ENCODE measurements around the gene MTM1. TPM values are rescaled to one million over a fixed set of nuclear protein-coding genes. Genes with fewer than 3 reads are reported as not detected.

Gene MTM1
- polyA plus RNA-seq, 10 donors = 3.7 to 6.9 (median 5.1) TPM

GRCh38 chrX:150704030-150704613, 135.7 kb downstream of the MTM1 start:
- no peak for DNase-seq

- DNase-seq = no peak
These were observed 144.2 kb downstream of the MTM1 start for GRCh38 chrX:150712619-150713018.

- no peak for DNase-seq
These were observed 146.8 kb downstream of the MTM1 start for GRCh38 chrX:150715184-150715583.

DNA sequence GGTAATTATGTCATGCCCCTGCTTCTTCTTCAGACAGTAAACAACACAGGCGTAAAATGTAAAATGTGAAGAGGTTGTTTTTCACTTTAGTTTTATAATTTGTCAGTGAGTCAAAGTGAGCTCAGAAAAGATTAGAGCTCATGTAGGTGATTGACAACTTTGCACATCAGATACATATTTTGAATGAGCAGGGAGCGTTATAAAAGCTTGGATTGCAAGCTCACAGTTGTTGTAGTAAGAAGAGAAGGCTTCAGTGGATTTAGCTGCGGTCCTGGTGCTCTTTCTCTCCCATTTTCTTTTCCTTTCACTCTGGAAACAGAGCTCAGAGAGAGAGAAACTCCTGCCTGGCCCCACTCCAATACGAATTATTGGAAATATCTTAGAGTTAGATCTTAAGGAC, 151.2 kb downstream of the MTM1 start:
- DNase-seq = peak in 2 of 3 donors; percentile 6 to 30

Other genes starting within 250 kb of the MTM1 start
- gene MAMLD1, start 205.3 kb upstream of the MTM1 start, polyA plus RNA-seq (ENCODE audit: insufficient read length in 10 of 10) = 10 to 100 TPM; 10.1 to 19.3 (median 14.8) TPM
- gene MTMR1, start 124.8 kb downstream of the MTM1 start, polyA plus RNA-seq (ENCODE audit: insufficient read length in 10 of 10) = 10 to 100 TPM; 15.1 to 28.4 (median 20.9) TPM